COLO668 (cell line): ENCODE results near the gene MDGA2.
"Not testable (repeated sequence)": the region's sequence is repeated elsewhere in the genome, so short reads cannot be mapped to it uniquely, and the experiment has no call there.

Experiments
- DNase-seq: peaks from one replicate; lab custom pipeline; 2025; ENCODE audit not compliant: unreplicated experiment; lab: John Stamatoyannopoulos, UW

MDGA2 gene

DNA sequence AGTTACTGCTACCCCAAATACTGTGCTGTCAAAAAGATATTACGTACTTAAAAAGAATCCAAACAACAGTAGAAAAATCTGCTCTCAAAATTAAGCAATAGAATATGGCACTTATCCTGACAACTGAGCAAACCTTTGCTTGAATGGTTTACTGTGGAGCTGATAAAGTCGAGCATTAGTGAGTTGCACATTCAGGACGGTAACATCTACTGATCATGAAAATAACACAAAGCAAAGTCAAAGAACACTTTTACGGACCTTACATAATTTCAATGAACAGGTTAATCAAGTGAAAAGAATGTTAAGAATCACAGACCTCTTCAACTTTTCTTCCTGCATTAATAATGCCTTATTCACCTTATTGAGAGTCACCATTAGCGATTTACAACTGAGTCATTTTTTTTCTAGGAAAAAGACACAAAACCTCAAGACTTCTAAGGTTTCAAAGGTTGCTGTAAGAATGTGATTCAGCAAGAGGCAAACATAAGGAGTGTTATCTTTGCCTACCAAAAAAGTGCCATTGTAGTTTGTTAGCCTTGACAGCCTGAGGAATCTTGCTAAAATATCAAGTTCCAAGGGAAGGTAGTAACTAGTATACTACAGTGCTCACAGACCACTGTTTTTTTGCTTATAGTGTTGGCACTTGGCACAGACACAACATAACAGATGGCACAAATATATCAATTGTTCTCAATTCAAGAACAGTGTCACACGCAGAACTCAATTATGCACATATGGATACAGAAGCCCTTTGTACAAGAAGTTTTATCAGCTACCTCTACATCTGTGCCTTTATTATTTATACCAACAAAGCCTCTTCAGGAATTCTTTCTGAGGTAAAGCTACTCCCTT is 689.6 kb downstream of the MDGA2 start:
- no peak for DNase-seq

DNA sequence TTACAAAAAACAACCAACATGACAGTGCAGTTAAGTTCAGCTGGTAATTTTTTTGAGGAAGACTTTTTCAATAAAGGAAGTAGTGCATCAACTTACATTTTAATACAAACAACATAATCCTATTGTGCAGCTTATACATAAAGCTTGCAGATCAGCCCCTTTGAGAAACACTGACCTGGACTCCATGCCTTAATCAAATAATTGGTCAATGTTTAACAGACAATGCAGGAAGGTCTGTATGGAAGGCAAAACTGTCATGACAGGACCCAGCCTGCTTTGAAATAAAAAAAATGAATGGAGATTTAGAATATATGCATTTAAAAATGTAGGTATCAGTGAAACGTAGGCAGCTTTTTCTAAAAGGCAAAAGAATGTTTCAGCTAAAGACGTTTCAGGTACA is 702.1 kb downstream of the MDGA2 start:
- no peak for DNase-seq

DNA sequence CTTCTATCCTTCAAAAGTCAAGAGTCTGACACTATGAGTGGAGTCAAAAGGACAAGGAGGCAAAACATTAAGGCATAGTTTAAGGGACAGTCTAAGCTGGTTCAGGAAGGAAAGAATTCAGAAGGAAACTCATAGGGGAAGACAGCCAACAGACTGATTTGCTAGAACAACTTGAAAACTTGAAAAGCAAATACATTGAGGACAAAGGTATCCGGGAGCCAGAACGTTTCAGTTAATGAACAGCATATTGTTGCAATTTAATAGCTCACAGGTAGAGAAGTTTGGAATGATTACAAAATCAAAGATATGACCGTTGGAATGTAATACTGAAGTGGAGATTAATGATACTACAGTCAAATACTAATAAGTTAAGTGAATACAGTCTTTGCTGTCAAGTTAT is 711.0 kb downstream of the MDGA2 start:
- DNase-seq = no peak

DNA sequence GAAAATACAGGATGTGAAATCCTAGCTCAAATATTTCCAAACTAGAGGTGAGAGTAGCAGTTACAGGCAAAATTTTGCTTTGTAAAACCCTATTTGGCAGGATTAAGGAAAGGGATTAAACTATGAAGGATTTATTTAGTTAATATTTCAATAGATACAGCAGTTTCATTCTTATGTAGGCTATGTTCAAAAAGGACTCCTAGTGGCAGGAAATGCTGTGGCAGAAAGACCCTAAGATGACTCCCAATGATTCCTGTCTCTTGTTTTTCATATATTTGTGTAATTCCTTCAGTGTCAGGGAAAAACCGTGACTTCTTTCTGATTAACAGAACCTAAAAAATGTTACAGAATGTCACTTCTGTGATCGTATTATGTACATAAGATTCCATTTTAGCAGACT is 724.3 kb downstream of the MDGA2 start:
- DNase-seq = no peak

DNA sequence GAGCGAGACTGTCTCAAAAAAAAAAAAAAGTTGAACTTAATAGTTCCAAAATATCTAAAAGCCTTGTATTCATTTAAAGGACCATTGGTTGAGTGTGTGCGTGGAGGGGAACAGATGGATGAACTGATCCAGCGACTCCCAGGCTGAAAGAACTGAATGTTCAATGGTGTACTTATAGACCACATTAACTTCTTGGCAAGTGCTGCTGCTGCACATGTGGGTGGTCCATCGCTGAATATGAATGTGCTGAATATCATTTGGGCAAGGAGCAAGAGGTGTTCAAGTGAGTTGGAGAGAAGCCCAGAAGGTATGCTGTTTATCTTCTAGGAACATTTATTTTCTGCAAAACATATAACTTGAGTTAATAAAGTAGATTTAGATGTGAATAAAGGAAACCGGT is 734.8 kb downstream of the MDGA2 start:
- no peak for DNase-seq

DNA sequence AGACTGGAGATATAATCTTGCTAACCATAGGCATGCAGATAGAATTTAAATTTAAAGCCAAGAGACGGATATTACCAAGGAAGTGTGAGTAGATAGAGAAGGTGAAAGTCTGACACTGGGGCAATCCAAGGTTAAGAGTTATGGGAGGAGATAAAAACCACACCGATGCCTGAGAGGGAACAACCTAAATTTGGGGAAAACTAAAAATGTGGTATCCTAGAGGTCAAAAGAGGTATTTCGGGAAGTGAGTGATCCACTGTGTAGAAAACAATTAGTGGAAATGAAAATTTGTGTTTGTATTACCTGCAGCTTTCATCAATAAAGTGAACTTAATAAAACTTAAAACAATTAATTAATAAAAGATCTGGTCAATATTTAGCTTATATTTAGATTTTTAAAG is 754.9 kb downstream of the MDGA2 start:
- no peak for DNase-seq

DNA sequence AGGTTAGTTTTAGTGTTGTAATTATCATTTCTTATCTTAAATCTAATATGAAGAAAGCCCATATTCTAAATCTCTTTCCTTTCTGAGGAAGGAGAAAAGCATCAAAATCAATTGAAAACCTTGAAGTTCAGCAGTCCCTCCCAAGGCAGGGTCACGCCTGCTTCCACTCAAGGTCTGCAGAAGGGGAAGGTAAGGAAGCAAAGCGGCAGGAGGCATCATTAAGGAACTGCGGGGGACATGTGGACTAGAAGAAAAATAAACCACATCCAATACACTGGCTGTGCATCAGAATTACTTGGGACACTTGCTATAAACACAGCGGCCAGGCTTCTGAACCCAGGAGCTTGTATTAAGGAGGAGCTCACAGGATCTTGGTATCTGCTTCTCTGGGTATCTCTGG is 759.9 kb downstream of the MDGA2 start:
- not testable (repeated sequence) for DNase-seq

DNA sequence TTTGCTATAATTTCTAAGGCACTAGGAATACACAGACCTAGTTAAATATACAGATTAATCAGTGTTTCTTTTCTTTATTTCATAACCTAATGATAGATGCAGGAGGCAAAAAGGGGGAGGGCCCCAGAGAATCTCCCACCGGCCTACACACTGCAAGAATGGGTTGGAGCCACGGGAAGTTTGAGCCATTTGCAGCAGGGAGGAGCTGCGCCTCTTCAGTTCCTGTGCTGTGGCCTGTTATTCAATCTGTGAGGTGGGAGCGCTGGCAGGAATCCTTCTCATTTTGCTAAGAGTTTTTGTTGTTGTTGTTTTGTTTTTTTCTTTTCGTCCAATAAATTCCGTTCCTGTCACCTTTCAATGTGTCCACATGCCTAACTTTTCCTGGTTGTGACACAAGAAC is 772.6 kb downstream of the MDGA2 start:
- DNase-seq = no peak

DNA sequence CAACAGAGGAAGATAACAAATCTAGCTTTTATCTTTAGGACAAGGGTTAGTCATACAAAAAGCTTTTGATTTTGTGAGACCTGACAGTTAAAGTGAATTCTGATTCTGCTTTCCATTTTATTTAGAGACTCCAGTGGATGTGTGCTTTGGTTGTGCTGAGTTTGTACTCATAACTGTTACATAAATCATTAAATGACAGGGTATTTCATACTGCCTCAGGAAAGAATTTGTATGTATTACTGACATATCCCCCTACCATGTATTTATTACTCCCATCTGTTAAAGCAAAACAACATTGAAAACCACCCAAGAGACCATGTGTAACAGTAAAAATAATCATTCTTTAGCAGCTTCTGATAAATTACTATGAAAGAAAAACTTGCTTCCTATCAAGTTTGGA is 780.9 kb downstream of the MDGA2 start:
- no peak for DNase-seq

DNA sequence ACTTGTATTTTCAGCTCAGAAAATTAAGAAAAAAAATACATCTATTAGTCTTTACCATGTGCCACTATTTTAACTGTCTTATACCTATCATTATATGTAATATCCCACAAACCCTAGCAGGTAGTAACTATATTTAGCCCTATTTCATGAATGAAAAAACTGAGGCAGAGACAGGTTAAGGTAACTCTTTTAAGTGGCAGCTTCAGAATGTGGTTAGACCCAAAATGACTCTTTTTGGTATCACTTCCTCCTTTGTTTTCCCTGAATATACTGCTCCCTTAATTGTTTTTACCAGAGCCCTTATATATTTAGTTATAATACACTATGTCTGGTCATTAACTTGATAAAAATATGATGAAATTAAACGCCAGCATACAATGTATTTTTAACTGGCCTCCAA is 788.3 kb downstream of the MDGA2 start:
- no peak for DNase-seq

DNA sequence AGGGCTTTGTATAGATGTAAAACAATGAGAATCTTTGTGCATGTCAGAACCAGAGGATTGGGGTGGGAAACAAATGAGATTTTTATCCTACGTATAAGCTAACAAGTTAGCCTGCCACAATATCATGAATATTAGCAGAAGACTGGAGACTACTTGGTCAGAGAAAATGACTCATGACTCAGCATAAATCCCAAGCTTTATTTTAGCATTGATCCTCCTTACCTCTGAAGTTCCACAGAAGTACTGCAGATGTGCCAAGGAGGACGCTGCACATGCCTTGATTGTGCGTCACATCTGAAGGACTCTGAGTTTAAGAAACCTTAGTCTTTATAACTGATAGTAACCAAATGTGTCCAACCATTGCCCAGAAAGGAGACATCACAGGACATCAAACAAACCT is 789.8 kb downstream of the MDGA2 start:
- DNase-seq = no peak

DNA sequence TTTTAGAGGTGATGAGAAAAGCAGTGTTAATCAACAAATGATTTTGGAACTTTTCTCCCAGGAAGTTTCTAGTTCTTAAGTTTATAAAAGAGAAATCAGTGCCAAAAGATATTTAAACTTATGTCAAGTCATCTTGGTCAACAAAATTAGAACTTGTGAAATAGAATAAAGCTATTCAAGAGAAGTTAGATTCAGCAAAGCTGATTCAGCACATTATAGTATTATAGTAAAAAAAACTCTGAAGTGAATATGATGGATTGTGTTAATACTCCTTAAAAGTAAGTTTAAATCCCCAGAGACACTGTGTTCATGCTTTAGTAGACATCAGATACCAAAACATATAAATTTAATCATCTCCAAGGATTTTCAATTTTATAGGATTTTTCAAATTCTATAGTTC is 813.7 kb downstream of the MDGA2 start:
- no peak for DNase-seq

DNA sequence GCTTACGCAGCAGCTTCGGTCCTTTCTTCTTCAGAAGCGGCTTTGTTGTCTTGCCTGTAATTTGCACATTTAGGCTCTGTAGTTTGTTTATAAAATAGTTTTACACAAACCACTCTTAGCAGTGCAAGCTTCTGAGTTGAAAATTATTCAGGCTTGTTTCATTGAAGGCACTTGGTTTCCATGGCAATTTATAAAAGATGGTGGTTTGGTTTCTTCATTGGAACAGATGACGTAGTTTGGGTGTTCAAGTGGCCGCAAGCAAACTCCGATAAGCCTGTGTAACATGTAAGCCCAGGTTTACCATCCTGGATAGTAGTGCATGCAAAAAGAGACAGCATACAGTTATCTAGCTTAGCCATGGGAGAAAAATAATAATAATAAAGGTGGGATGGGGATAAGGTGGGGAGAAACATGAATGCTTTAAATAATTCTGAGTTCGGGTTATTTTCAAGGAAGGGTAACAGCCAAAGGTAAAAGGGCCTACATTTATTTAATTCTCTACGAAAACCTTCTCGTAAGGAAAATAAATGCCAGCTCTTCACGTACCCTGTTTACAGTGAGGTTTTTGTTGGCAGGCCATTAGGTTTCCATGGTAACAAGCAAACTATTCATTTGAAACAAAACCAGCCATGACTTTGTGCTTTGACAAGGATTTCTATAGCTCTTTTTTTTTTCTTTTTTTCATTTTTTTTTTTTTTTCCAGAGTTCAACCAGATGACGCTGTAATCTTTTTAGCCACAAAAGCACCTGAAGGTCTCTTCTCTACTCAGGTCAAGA is 834.3 kb downstream of the MDGA2 start:
- DNase-seq = no peak

DNA sequence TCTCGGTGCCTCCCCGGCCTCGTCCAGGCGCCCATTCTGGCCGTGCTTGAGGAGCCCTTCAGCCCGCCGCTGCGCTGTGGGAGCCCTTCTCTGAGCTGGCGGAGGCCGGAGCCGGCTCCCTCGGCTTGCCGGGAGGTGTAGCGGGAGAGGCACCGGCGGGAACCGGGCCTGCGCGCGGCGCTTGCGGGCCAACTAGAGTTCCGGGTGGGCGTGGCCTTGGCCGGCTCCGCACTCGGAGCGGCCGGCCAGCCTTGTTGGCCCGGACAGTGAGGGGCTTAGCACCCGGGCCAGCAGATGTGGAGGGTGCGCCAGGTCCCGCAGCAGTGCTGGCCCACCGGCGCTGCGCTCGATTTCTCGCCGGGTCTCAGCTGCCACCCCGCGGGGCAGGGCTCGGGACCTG is 855.1 kb downstream of the MDGA2 start:
- DNase-seq = no peak

DNA sequence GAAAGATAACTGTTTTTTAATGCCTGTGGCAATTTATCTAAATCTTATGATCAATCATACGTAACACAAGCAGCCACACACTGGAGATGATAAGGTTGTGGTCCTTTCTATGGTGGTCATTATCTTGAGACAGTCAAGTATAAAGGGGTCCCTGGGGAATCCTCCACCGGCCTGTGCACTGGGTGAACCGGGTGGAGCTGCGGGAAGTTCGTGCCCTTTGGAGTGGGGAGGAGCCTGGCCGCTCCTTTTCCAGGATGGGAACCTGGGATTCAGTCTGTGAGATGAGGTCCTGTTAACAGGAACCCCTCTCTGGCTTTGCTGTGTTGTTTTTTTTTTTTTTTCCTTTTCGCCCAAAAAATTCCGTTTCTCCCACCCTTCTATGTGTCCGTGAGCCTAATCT is 856.3 kb downstream of the MDGA2 start:
- no peak for DNase-seq

DNA sequence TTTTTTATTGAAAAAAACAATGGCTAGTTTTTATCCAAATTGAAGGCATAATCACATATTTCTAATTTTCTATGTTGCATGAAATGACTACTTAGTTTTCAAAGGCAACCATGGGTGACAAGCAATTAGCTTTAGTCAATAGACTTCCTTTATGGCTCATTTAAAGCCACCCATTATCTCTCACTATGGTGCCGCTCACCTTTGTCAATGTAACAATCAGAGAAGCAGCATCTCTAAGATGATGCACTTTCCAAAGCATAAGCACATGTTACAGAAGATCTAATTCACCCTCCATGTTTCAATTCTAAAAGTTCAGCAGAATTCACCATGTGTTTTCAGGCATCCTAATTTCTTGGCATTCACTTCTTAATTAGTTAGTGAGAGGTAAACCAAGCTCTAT is 857.3 kb downstream of the MDGA2 start:
- no peak for DNase-seq

DNA sequence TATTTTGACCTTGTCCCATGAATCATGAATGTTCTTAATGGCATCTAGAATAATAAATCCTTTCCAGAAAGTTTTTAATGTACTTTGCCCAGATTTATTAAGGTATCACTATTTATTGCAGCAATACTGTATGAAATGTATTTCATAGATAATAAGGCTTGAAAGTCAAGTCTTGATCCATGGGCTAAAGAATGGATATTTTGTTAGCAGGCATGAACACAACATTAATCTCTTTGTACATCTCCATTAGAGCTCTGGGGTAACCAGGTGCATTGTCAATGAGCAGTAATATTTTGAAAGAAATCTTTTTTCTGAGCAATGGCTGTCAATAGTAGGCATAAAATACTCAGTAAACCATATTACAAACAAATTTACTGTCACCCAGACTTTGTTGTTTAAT is 882.3 kb downstream of the MDGA2 start:
- no peak for DNase-seq
